Esophagus muscularis mucosa (tissue), 4 donors: ENCODE data around the gene PFN1. TPM values are rescaled to one million over a fixed set of nuclear protein-coding genes. Genes with fewer than 3 reads are reported as not detected.

Experiments used
- DNase-seq: peaks from one replicate; pipeline ENCODE4 v3.0.0-alpha.2; 2017; ENCODE audit errors: extremely low spot score
- H3K27ac ChIP-seq, 4 donors: fragments of 200-600 bp; sonication (generic); replicated peaks in 1 of 4; 1 replicate in 3 of 4; 2 replicates in 1 of 4; pipeline ENCODE4 v1.5.1; 2016 to 2019; ENCODE audit warnings: mild to moderate bottlenecking in 1 of 4
- H3K27me3 ChIP-seq, 4 donors: fragments of 200-600 bp; sonication (generic); one replicate each; pipeline versions ENCODE4 v1.5.1 to v1.6.0; 2016 to 2019
- H3K36me3 ChIP-seq, 4 donors: fragments of 200-600 bp; sonication (generic); one replicate each; pipeline ENCODE4 v1.5.1; 2016 to 2019
- H3K4me1 ChIP-seq, 4 donors: fragments of 200-600 bp; sonication (generic); one replicate each; pipeline ENCODE4 v1.5.1; 2016 to 2019
- H3K4me3 ChIP-seq, 4 donors: fragments of 200-600 bp; sonication (generic); 1 replicate in 2 of 4; 2 replicates in 2 of 4; pipeline ENCODE4 v1.5.1; 2016 to 2019; ENCODE audit warnings: mild to moderate bottlenecking in 4 of 4, moderate library complexity in 1 of 4
- H3K9me3 ChIP-seq, 4 donors: fragments of 200-600 bp; sonication (generic); 1 replicate in 3 of 4; 2 replicates in 1 of 4; pipeline ENCODE4 v1.5.1; 2016 to 2019
- CTCF ChIP-seq, 3 experiments: fragments of 200-600 bp in 2 of 3; fragments of 450-650 bp in 1 of 3; sonication (generic) in 2 of 3; IDR thresholded peaks; one replicate each; pipeline ENCODE4 v1.5.1; 2017 to 2019; ENCODE audit warnings: antibody characterized with exemption in 3 of 3, mild to moderate bottlenecking in 2 of 3, moderate library complexity in 1 of 3
- EP300 ChIP-seq: sonication (generic); formaldehyde crosslinking; IDR thresholded peaks from one replicate; pipeline ENCODE4 v1.6.1; 2017; ENCODE audit warnings: antibody characterized with exemption
- POLR2A ChIP-seq: fragments of 450-650 bp; IDR thresholded peaks from one replicate; pipeline ENCODE4 v1.6.1; 2017; ENCODE audit warnings: antibody characterized with exemption, moderate library complexity, mild to moderate bottlenecking, low read depth
- POLR2AphosphoS5 ChIP-seq, 2 donors: sonication (generic); formaldehyde crosslinking; IDR thresholded peaks; one replicate each; pipeline ENCODE4 v1.6.1; 2017; ENCODE audit warnings: antibody characterized with exemption in 2 of 2
- WGBS: methylation state at CpG from one replicate; pipeline ENCODE4 v1.1.5; 2018; 5-methylcytosine and 5-hydroxymethylcytosine counted together
- intact Hi-C: fragments of 100-400 bp; cut with DNase I; formaldehyde crosslinking; loops from one replicate; pipeline ENCODE4 v1.15.1; 2023
- total RNA-seq, 4 donors: library from RNA; depleted of rRNA; stranded (reverse); fragments of >200 nt; gene quantifications; one replicate each; pipeline versions ENCODE4 v1.1.0 to v1.2.1, GENCODE V29; 2016

PFN1 gene
- total RNA-seq, 4 donors from 2014 or later = 1,019 to 1,635 (median 1,341) TPM

- intact Hi-C loops = no loop called here
- Histone ChIP-seq H3K4me1 (peaks cover 31 to 38% (median 35%) of the 10 kb centered on the region in 4 donors), H3K36me3 (peaks cover 45 to 77% (median 66%) of the 10 kb centered on the region in 4 donors), H3K27ac (peak overlapping the region; percentile 43 to 97 (median 70)), H3K27me3 (no peaks in the 10 kb centered on the region), H3K9me3 (no peaks in the 10 kb centered on the region), H3K4me3 (no peak overlapping the region)
- TF ChIP-seq POLR2A (no peak), POLR2AphosphoS5 (IDR thresholded peaks at IDR 0.05) (no peak), CTCF (IDR thresholded peaks at IDR 0.05) (no peak), EP300 (no peak)
- no peak for DNase-seq
- 89% methylated on average over 12 of the region's 12 CpGs for WGBS
Observed at GRCh38 chr17:4972322-4972721, 24.0 kb upstream of the PFN1 start.

GRCh38 chr17:4971826-4972225, 23.5 kb upstream of the PFN1 start:
- intact Hi-C loops = no loop called here
- H3K27me3 ChIP-seq = no peaks in the 10 kb centered on the region
- no peak overlapping the region for H3K4me3 ChIP-seq
- no peaks in the 10 kb centered on the region for H3K9me3 ChIP-seq
- H3K27ac ChIP-seq = peak overlapping the region; percentile 43 to 97 (median 70)
- 88% methylated on average over 6 of the region's 6 CpGs for WGBS
- H3K4me1 ChIP-seq = peaks cover 31 to 38% (median 35%) of the 10 kb centered on the region in 4 donors
- H3K36me3 ChIP-seq = peaks cover 40 to 72% (median 61%) of the 10 kb centered on the region in 4 donors
- DNase-seq = no peak
- no peak for TF ChIP-seq POLR2AphosphoS5 (IDR thresholded peaks at IDR 0.05)
- TF ChIP-seq EP300 = no peak
- TF ChIP-seq CTCF (IDR thresholded peaks at IDR 0.05) = no peak
- TF ChIP-seq POLR2A = no peak

- peak overlapping the region; percentile 91 to 97 (median 95) for H3K27ac ChIP-seq
- no peak overlapping the region for H3K4me3 ChIP-seq
- H3K27me3 ChIP-seq = no peaks in the 10 kb centered on the region
- TF ChIP-seq EP300 (no peak), POLR2AphosphoS5 (IDR thresholded peaks at IDR 0.05) (no peak), CTCF (IDR thresholded peaks at IDR 0.05) (no peak), POLR2A (no peak)
- no peaks in the 10 kb centered on the region for H3K9me3 ChIP-seq
- 95% methylated on average over 8 of the region's 8 CpGs for WGBS
- H3K36me3 ChIP-seq = peaks cover 29 to 62% (median 50%) of the 10 kb centered on the region in 4 donors
- peaks cover 44 to 53% (median 48%) of the 10 kb centered on the region in 4 donors for H3K4me1 ChIP-seq
- no peak for DNase-seq
- intact Hi-C loops = no loop called here
Observed at GRCh38 chr17:4970273-4970672, 21.9 kb upstream of the PFN1 start.

- intact Hi-C loops = no loop called here
Observed at GRCh38 chr17:4969551-4970173, 21.3 kb upstream of the PFN1 start.

More at GRCh38 chr17:4969551-4970173, 21.3 kb upstream of the PFN1 start:
- no peak for TF ChIP-seq POLR2AphosphoS5 (IDR thresholded peaks at IDR 0.05)
- TF ChIP-seq CTCF (IDR thresholded peaks at IDR 0.05) = no peak
- TF ChIP-seq EP300 = no peak
- TF ChIP-seq POLR2A = no peak
- Histone ChIP-seq H3K27me3 (no peaks in the 10 kb centered on the region), H3K4me1 (peaks cover 45 to 56% (median 52%) of the 10 kb centered on the region in 4 donors), H3K4me3 (peak overlapping the region in 3 of 4 donors; percentile 78 to 86 (median 79)), H3K36me3 (peaks cover 27 to 62% (median 48%) of the 10 kb centered on the region in 4 donors), H3K9me3 (no peaks in the 10 kb centered on the region), H3K27ac (peak overlapping the region; percentile 91 to 97 (median 95))
- no peak for DNase-seq
- WGBS = 83% methylated on average over 13 of the region's 16 CpGs
